Right lobe of liver (tissue), 6 donors: ENCODE measurements around the gene NR1D2. TPM values are rescaled to one million over a fixed set of nuclear protein-coding genes. Genes with fewer than 3 reads are reported as not detected.

ENCODE experiments used
- ATAC-seq, 4 donors: fragments of 200-7000 bp; cut with Tn5 transposase; one replicate each; pipeline ENCODE4 v1.9.1; 2020; ENCODE audit warnings: mild to moderate bottlenecking in 4 of 4, moderate library complexity in 4 of 4
- DNase-seq, 3 donors: peaks; one replicate each; pipeline ENCODE4 v3.0.0-alpha.2; 2020
- H3K27ac ChIP-seq, 3 donors: fragments of 200-600 bp; one replicate each; pipeline ENCODE4 v1.8.0; 2022
- H3K27me3 ChIP-seq, 2 donors: fragments of 200-600 bp; one replicate each; pipeline ENCODE4 v1.8.0; 2022
- H3K36me3 ChIP-seq, 4 donors: fragments of 200-600 bp; sonication (generic) in 1 of 4; one replicate each; pipeline versions ENCODE4 v1.5.1 to v1.8.0; 2017 to 2022; ENCODE audit warnings: control low read depth in 1 of 4
- H3K4me1 ChIP-seq, 4 donors: fragments of 200-600 bp; sonication (generic) in 1 of 4; one replicate each; pipeline versions ENCODE4 v1.5.1 to v1.8.0; 2017 to 2022; ENCODE audit warnings: control low read depth in 1 of 4
- H3K4me3 ChIP-seq, 3 donors: fragments of 200-600 bp; one replicate each; pipeline ENCODE4 v1.8.0; 2022
- H3K9me3 ChIP-seq, 4 donors: fragments of 200-600 bp; sonication (generic) in 1 of 4; one replicate each; pipeline versions ENCODE4 v1.5.1 to v1.8.0; 2017 to 2022; ENCODE audit warnings: control low read depth in 1 of 4
- CTCF ChIP-seq, 4 donors: fragments of 200-600 bp in 3 of 4; fragments of 450-650 bp in 1 of 4; IDR thresholded peaks; one replicate each; pipeline versions ENCODE4 v1.5.1 to v1.8.0; 2016 to 2022; ENCODE audit warnings: antibody characterized with exemption in 4 of 4, mild to moderate bottlenecking in 2 of 4
- POLR2A ChIP-seq: fragments of 450-650 bp; IDR thresholded peaks from one replicate; pipeline ENCODE4 v1.6.1; 2017; ENCODE audit warnings: antibody characterized with exemption, mild to moderate bottlenecking
- WGBS: methylation state at CpG from one replicate; pipeline ENCODE4 v1.1.6; 2018; ENCODE audit warnings: low coverage, low lambda C conversion rate; ENCODE audit not compliant: insufficient coverage; ENCODE audit errors: missing lambda C conversion rate; 5-methylcytosine and 5-hydroxymethylcytosine counted together
- intact Hi-C, 2 donors: fragments of 100-400 bp; cut with DNase I; formaldehyde crosslinking; loops; one replicate each; pipeline versions ENCODE4 v1.11.2 to v1.14.1; 2022
- total RNA-seq, 6 experiments: library from RNA; depleted of rRNA in 2 of 6; stranded (reverse); fragments of >200 nt in 2 of 6; fragmentation: NEBNext Ultra II Directional in 3 of 6; extraction: Animal tissue kit (Norgen Biotek cat#: 25700) in 3 of 6; gene quantifications; one replicate each; pipeline versions ENCODE4 v1.1.0 to v1.2.4, GENCODE V29; 2016 to 2023
- donor health status: DM: no; HTN: yes; CAD: no.
- donor health status: DM: no; HTN: no; CAD: no.
- donor health status: DM: no; HTN: no; CAD: no.
- donor health status: DM: no; HTN: yes; CAD: no.
- donor health status: DM: no; HTN: yes; CAD: no.

The NR1D2 gene
- total RNA-seq, 6 experiments from 2014 or later = 13.0 to 34.8 (median 18.2) TPM

DNA sequence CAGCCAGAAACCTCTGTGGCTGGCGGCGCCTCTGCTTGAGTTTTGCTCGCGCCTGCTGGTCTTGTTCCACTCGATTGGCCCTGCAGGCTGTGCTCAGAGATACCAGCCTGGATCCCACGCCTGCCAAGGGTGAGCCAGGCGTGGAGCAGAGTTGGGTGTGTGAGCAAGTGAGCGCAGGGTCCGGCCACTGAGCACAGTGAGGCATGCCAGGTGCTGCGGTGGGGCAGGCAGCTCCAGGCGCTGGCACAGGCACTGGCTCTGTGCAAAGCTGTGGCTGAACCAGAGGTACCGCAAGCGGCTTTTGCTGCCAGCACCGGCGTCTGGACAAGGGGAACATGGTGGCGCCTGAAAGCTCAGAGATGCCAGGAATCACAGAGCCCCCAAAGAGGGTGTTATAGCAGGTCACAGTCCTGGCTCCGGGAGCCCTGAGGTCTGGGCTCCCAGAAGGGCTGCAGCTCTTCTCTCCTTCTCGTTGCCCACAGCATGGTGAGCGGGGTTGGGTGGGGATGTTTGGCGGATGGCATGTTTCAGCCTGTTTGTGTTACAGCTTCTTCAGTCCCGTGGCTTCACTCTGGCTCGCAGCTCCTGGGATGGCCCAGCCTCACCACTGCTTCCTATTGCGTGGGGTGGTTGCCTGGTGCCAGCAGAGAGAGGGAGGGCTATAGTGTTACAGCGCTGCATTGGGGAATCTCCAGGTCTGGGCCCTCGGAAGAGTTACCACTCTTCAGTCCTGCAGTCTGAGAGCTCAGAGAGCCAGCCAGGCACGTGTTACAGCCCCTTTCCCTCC, 73.9 kb downstream of the NR1D2 start:
- ATAC-seq (peak in 1 of 4 donors; percentile 22), DNase-seq (no peak)
- H3K9me3 ChIP-seq = no peaks in the 10 kb centered on the region
- 81% methylated on average over 3 of the region's 26 CpGs for WGBS
- H3K4me1 ChIP-seq = no peaks in the 10 kb centered on the region
- no peaks in the 10 kb centered on the region for H3K36me3 ChIP-seq
- no peak for TF ChIP-seq POLR2A
- TF ChIP-seq CTCF (IDR thresholded peaks at IDR 0.05) = no peak
- H3K27me3 ChIP-seq = no peaks in the 10 kb centered on the region
- no peak overlapping the region for H3K27ac ChIP-seq
- intact Hi-C loops = no loop called here
- H3K4me3 ChIP-seq = no peak overlapping the region

- DNase-seq = no peak
- intact Hi-C loops = no loop called here
- no peak for ATAC-seq
- no CpG with 5 or more reads among the region's 4 CpGs for WGBS
- Histone ChIP-seq H3K27ac (no peak overlapping the region), H3K4me1 (no peaks in the 10 kb centered on the region), H3K4me3 (no peak overlapping the region), H3K36me3 (no peaks in the 10 kb centered on the region), H3K9me3 (no peaks in the 10 kb centered on the region), H3K27me3 (no peaks in the 10 kb centered on the region)
- TF ChIP-seq CTCF (IDR thresholded peaks at IDR 0.05) (no peak), POLR2A (no peak)
These were observed 74.5 kb downstream of the NR1D2 start for GRCh38 chr3:24019585-24019984.

GRCh38 chr3:24020036-24020691, 75.1 kb downstream of the NR1D2 start:
- ATAC-seq (no peak), DNase-seq (no peak)
- Histone ChIP-seq H3K27me3 (no peaks in the 10 kb centered on the region), H3K4me3 (no peak overlapping the region), H3K27ac (no peak overlapping the region), H3K9me3 (no peaks in the 10 kb centered on the region), H3K36me3 (no peaks in the 10 kb centered on the region), H3K4me1 (no peaks in the 10 kb centered on the region)
- no CpG with 5 or more reads among the region's 20 CpGs for WGBS
- intact Hi-C loops = no loop called here
- TF ChIP-seq CTCF (IDR thresholded peaks at IDR 0.05) (no peak), POLR2A (no peak)

GRCh38 chr3:24023197-24023596, 78.1 kb downstream of the NR1D2 start:
- no peaks in the 10 kb centered on the region for H3K27me3 ChIP-seq
- WGBS = 100% methylated on average over 2 of the region's 3 CpGs
- H3K36me3 ChIP-seq = no peaks in the 10 kb centered on the region
- no peak overlapping the region for H3K27ac ChIP-seq
- intact Hi-C loops = no loop called here
- no peak for TF ChIP-seq CTCF (IDR thresholded peaks at IDR 0.05)
- TF ChIP-seq POLR2A = no peak
- no peak for DNase-seq
- H3K9me3 ChIP-seq = no peaks in the 10 kb centered on the region
- H3K4me3 ChIP-seq = no peak overlapping the region
- no peak for ATAC-seq
- no peaks in the 10 kb centered on the region for H3K4me1 ChIP-seq
